GM12878 (cell line): ENCODE data around the gene OGDHL. TPM values are rescaled to one million over a fixed set of nuclear protein-coding genes. Genes with fewer than 3 reads are reported as not detected.
"Not testable (repeated sequence)": the region's sequence is repeated elsewhere in the genome, so short reads cannot be mapped to it uniquely, and the experiment has no call there.

Experiments used
- ATAC-seq: fragments of 200-7000 bp; cut with Tn5 transposase; 3 replicates; pipeline ENCODE4 v1.9.1; 2020; ENCODE audit warnings: mild to moderate bottlenecking, moderate library complexity
- BruUV-seq: library from RNA; stranded (reverse); fragments of 400-500 nt; replicated peaks from 2 replicates; lab custom pipeline; 2021; lab: Mats Ljungman, UMichigan
- CTCF ChIA-PET: fragments of 300-600 bp; sonication (Branson Sonifier 250); formaldehyde crosslinking; extraction: SDS; loops from one replicate; lab custom pipeline; 2021; ENCODE audit warnings: inconsistent platforms; lab: Yijun Ruan, JAX
- POLR2A ChIA-PET: fragments of 350-600 bp; formaldehyde crosslinking; extraction: SDS; loops from one replicate; lab custom pipeline; 2021; ENCODE audit warnings: inconsistent platforms; lab: Charles Lee
- RAD21 ChIA-PET: fragments of 300-600 bp; sonication (Branson Sonifier 250); formaldehyde crosslinking; loops from one replicate; lab custom pipeline; 2023; ENCODE audit warnings: antibody characterized with exemption; ENCODE audit not compliant: unreplicated experiment; lab: Charles Lee
- SMC1A ChIA-PET: fragments of 300-600 bp; sonication (Branson Sonifier 250); formaldehyde crosslinking; loops from one replicate; lab custom pipeline; 2023; ENCODE audit not compliant: unreplicated experiment, uncharacterized antibody; lab: Charles Lee
- DNase-seq: peaks from one replicate; pipeline ENCODE4 v3.0.0-alpha.2; 2011; ENCODE audit warnings: low read depth, low spot score
- FAIRE-seq: peaks from 3 replicates; lab custom pipeline; 2011; peaks lifted over from hg19 to GRCh38; lab: Jason Lieb, UNC
- H2AFZ ChIP-seq: 2 replicates; pipeline ENCODE4 v1.6.0; 2011; ENCODE audit warnings: low read depth, low read length, control low read depth; ENCODE audit not compliant: control insufficient read depth
- H3K27ac ChIP-seq: 2 replicates; pipeline ENCODE4 v1.5.1; 2011; ENCODE audit warnings: control low read depth; ENCODE audit not compliant: control insufficient read depth, insufficient read depth
- H3K27me3 ChIP-seq, 2 experiments: replicated peaks in 1 of 2; 2 replicates each; pipeline versions ENCODE4 v1.6.0 to v1.6.1; 2011; ENCODE audit warnings: low read length in 1 of 2; ENCODE audit not compliant: control insufficient read depth in 2 of 2, insufficient read depth in 2 of 2
- H3K36me3 ChIP-seq, 2 experiments: 2 replicates each; pipeline ENCODE4 v1.5.1; 2011; ENCODE audit warnings: low read length in 1 of 2; ENCODE audit not compliant: control insufficient read depth in 2 of 2, insufficient read depth in 2 of 2
- H3K4me1 ChIP-seq: 2 replicates; pipeline ENCODE4 v1.6.1; 2011; ENCODE audit warnings: mild to moderate bottlenecking, low read length, moderate library complexity, mixed read lengths; ENCODE audit not compliant: control insufficient read depth, insufficient read depth
- H3K4me2 ChIP-seq: 2 replicates; pipeline ENCODE4 v1.6.0; 2011; ENCODE audit warnings: control low read depth; ENCODE audit not compliant: control insufficient read depth, insufficient read depth
- H3K4me3 ChIP-seq: fragments of 200-600 bp; sonication (generic); 2 replicates; pipeline ENCODE4 v1.5.1; 2016
- H3K79me2 ChIP-seq: 2 replicates; pipeline ENCODE4 v1.6.0; 2011; ENCODE audit warnings: low read length; ENCODE audit not compliant: control insufficient read depth, insufficient read depth
- H3K9ac ChIP-seq: 2 replicates; pipeline ENCODE4 v1.8.0; 2011; ENCODE audit warnings: low read length, control low read depth, mixed read lengths; ENCODE audit not compliant: control insufficient read depth, insufficient read depth
- H3K9me3 ChIP-seq: replicated peaks from 3 replicates; pipeline ENCODE4 v1.5.1; 2011; ENCODE audit warnings: mild to moderate bottlenecking, low read length; ENCODE audit not compliant: control insufficient read depth, insufficient read depth
- H4K20me1 ChIP-seq: 2 replicates; pipeline ENCODE4 v1.6.0; 2011; ENCODE audit not compliant: control insufficient read depth, insufficient read depth
- BCL11A ChIP-seq: IDR thresholded peaks from 2 replicates; pipeline ENCODE4 v1.6.1; 2011; ENCODE audit warnings: low read depth, low read length
- CHD2 ChIP-seq: IDR thresholded peaks from 2 replicates; pipeline ENCODE4 v1.6.1; 2011; ENCODE audit warnings: low read depth, low read length, improper control_type of control experiment, borderline replicate concordance
- MYB ChIP-seq: fragments of 150-350 bp; IDR thresholded peaks from 2 replicates; pipeline ENCODE4 v1.6.1; 2014; ENCODE audit warnings: mild to moderate bottlenecking, low read depth, low read length, borderline replicate concordance
- POLR2A ChIP-seq: IDR thresholded peaks from 2 replicates; pipeline ENCODE4 v1.6.1; 2011; ENCODE audit warnings: low read depth, mild to moderate bottlenecking, low read length
- ZNF384 ChIP-seq: IDR thresholded peaks from 2 replicates; pipeline ENCODE4 v1.6.1; 2012; ENCODE audit warnings: low read depth, mild to moderate bottlenecking, low read length, improper control_type of control experiment, borderline replicate concordance
- WGBS: methylation state at CpG from one replicate; pipeline ENCODE4 v1.1.6; 2016; ENCODE audit warnings: low lambda C conversion rate; ENCODE audit not compliant: insufficient replicate concordance, insufficient coverage; ENCODE audit errors: missing lambda C conversion rate; 5-methylcytosine and 5-hydroxymethylcytosine counted together
- in situ Hi-C: fragments of 300-500 bp; cut with MboI; formaldehyde crosslinking; loops from 9 replicates; pipeline ENCODE4 v1.14.3; 2018; ENCODE audit warnings: mixed read lengths
- intact Hi-C: fragments of 100-400 bp; cut with micrococcal nuclease; formaldehyde crosslinking; loops from one replicate; pipeline ENCODE4 v1.14.2; 2022; ENCODE audit not compliant: unreplicated experiment
- polyA plus RNA-seq, 11 experiments: library from polyadenylated mRNA; depleted of rRNA in 4 of 11; unstranded in 6 of 11; stranded (reverse) in 5 of 11; fragments of >200 nt; fragmentation: Nextera tagmentation in 4 of 11; fragmentation: Illumina TruSeq in 1 of 11; extraction: Ambion mirVana in 4 of 11; extraction: Trizol in 1 of 11; gene quantifications; 1 replicate in 1 of 11; 2 replicates in 10 of 11; pipeline versions ENCODE4 v1.2.1 to v1.2.3, GENCODE V29; 2011 to 2016; ENCODE audit warnings: inconsistent platforms in 2 of 11, missing spikeins in 2 of 11, low read depth in 1 of 11
- total RNA-seq, 4 experiments: library from RNA; depleted of rRNA in 3 of 4; stranded (reverse); fragments of >200 nt in 3 of 4; fragmentation: Illumina TruSeq in 1 of 4; extraction: Trizol in 1 of 4; gene quantifications; 2 replicates each; pipeline versions ENCODE4 v1.2.1 to v1.2.3, GENCODE V29; 2013 to 2021

The OGDHL gene
- total and polyA plus RNA-seq, 10 of the 15 experiments (the other 5 are each of a cell fraction or from before 2014, with no cell fraction given), result 0.02 to 13.3 (median 0.34) TPM

DNA sequence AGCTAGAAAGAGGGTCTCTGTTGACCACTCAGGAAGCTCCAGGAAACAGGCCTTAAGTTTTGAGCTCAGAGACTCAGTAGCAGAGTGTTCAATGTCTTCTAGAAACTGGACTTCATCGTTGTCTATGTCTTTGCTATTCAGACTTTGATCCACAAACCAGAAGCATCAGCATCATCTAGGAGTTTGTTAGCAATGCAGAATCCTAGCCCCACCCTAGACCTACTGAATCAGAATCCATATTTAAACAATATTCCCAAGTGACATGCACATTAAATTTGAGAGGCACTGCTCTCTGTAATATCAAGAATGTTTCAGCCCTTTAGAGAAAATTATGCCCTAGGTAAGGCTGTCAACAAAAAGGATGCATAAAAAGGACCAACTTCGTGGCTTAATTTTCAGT is 12.9 kb upstream of the OGDHL start:
- no peaks in the 10 kb centered on the region for H3K4me1 ChIP-seq
- no peak for FAIRE-seq
- RAD21 ChIA-PET, result no interaction called here
- no peak overlapping the region for H3K4me2 ChIP-seq
- DNase-seq, result no peak
- H3K27ac ChIP-seq, result no peak overlapping the region
- H3K4me3 ChIP-seq, result no peak overlapping the region
- POLR2A ChIA-PET, result no interaction called here
- TF ChIP-seq CHD2 (no peak), BCL11A (no peak), MYB (no peak), ZNF384 (no peak), POLR2A (no peak)
- in situ Hi-C loops (no loop called here), intact Hi-C loops (no loop called here)
- no peaks in the 10 kb centered on the region for H4K20me1 ChIP-seq
- CTCF ChIA-PET, result interaction anchor here (0.6 to 1.2 kb wide), 2 partner anchors 10 to 126 kb away, joined by 3 read pairs; no protein-coding TSS in a partner anchor
- no peaks in the 10 kb centered on the region for H3K36me3 ChIP-seq
- no peaks in the 10 kb centered on the region for H3K9me3 ChIP-seq
- SMC1A ChIA-PET, result no interaction called here
- ATAC-seq, result no peak
- no TSS peak for BruUV-seq
- no peak overlapping the region for H3K9ac ChIP-seq
- H3K27me3 ChIP-seq, result 0 out of 4 replicates have a peak, but pooled peaks cover 0 to 2% of the 10 kb centered on the region in 2 experiments
- H2AFZ ChIP-seq, result no peak overlapping the region
- no peaks in the 10 kb centered on the region for H3K79me2 ChIP-seq
- 0% methylated on average over 2 of the region's 2 CpGs for WGBS

DNA sequence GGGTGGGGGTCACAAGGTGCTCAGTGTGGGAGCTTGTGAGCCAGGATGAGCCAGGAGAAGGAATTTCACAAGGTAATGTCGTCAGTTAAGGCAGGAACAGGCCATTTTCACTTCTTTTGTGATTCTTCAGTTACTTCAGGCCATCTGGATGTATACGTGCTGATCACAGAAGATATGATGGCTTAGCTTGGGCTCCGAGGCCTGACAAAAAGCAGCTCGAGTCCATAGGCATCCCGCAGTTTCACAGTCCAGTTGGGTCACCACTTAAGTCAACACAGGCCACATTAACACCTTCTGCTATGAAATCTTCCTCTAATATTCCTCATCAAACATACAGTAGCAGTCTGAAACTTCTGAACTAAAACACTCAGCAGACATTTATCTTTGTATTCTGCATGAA is 10.8 kb upstream of the OGDHL start:
- H3K9me3 ChIP-seq, in situ Hi-C loops, H3K79me2 ChIP-seq, H3K27ac ChIP-seq, DNase-seq, CTCF ChIA-PET, intact Hi-C loops, BruUV-seq, FAIRE-seq, RAD21 ChIA-PET, H3K4me1 ChIP-seq, POLR2A ChIA-PET, H3K4me3 ChIP-seq, H3K4me2 ChIP-seq, H3K36me3 ChIP-seq, H3K27me3 ChIP-seq, H2AFZ ChIP-seq, ATAC-seq, SMC1A ChIA-PET, H3K9ac ChIP-seq, H4K20me1 ChIP-seq: not testable (repeated sequence)
- WGBS, result 20% methylated on average over 5 of the region's 5 CpGs

DNA sequence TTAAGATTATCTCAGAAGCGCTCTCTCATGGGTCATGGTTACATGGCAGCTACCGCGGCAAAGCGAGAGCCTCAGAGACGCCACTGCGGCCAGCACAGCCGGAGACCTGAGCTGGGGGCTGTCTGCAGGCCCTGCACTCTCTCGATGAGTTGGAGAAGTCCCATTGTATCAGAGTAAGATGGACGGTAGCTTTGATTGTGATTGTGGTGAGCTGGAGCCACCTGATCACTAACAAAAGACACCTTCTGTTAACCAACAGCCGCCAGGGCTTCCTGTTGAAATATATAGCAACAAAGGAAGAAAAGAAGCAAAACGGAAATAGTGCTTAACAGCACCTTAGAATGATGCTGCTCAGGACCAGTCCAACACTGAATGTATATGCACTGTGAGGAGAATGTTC is 8.9 kb upstream of the OGDHL start:
- H3K9me3 ChIP-seq, intact Hi-C loops, DNase-seq, H3K4me1 ChIP-seq, in situ Hi-C loops, H4K20me1 ChIP-seq, POLR2A ChIA-PET, RAD21 ChIA-PET, FAIRE-seq, H3K36me3 ChIP-seq, SMC1A ChIA-PET, H3K27me3 ChIP-seq, H3K4me3 ChIP-seq, H3K79me2 ChIP-seq, H3K9ac ChIP-seq, H3K27ac ChIP-seq, ATAC-seq, BruUV-seq, H3K4me2 ChIP-seq, H2AFZ ChIP-seq: not testable (repeated sequence)
- WGBS, result 45% methylated on average over 11 of the region's 11 CpGs
- CTCF ChIA-PET, result interaction anchor here (1.2 to 1.3 kb wide), 3 partner anchors 11 to 452 kb away, joined by 3 to 4 read pairs (median 3); no protein-coding TSS in a partner anchor
